Pulmonary artery endothelial cell (primary cell): ENCODE results near the gene C20orf144. TPM values are rescaled to one million over a fixed set of nuclear protein-coding genes. Genes with fewer than 3 reads are reported as not detected.

Experiments
- DNase-seq: peaks from one replicate; pipeline ENCODE4 v3.0.0-alpha.2; 2011; ENCODE audit warnings: low read depth, low spot score
- total RNA-seq: library from RNA; depleted of rRNA; stranded (reverse); fragments of >200 nt; gene quantifications from 2 replicates; pipeline ENCODE4 v1.2.3, GENCODE V29; 2014

The C20orf144 gene
- total RNA-seq, 1 donor from 2014 or later, result under 0.01 TPM

- DNase-seq, result no peak
These were observed 12.9 kb upstream of the C20orf144 start for GRCh38 chr20:33649201-33649681.

- DNase-seq, result no peak
These were observed 11.9 kb upstream of the C20orf144 start for GRCh38 chr20:33650111-33650752.

- DNase-seq, result no peak
These were observed 11.2 kb upstream of the C20orf144 start for GRCh38 chr20:33650753-33651561.

GRCh38 chr20:33651562-33652048 lies 10.5 kb upstream of the C20orf144 start:
- no peak for DNase-seq

- DNase-seq, result no peak
These were observed 8.8 kb upstream of the C20orf144 start for GRCh38 chr20:33653218-33653899.

GRCh38 chr20:33653900-33654596 lies 8.1 kb upstream of the C20orf144 start:
- DNase-seq, result no peak

- DNase-seq, result no peak
These were observed 7.4 kb upstream of the C20orf144 start for GRCh38 chr20:33654680-33655161.

GRCh38 chr20:33655164-33655563 lies 7.0 kb upstream of the C20orf144 start:
- no peak for DNase-seq

- no peak for DNase-seq
These were observed 5.9 kb upstream of the C20orf144 start for GRCh38 chr20:33656010-33656782.

- no peak for DNase-seq
These were observed 5.1 kb upstream of the C20orf144 start for GRCh38 chr20:33656783-33657703.

- DNase-seq, result no peak
These were observed 4.4 kb upstream of the C20orf144 start for GRCh38 chr20:33657704-33658095.

GRCh38 chr20:33658510-33658909 lies 3.6 kb upstream of the C20orf144 start:
- DNase-seq, result no peak

GRCh38 chr20:33658929-33659328 lies 3.2 kb upstream of the C20orf144 start:
- no peak for DNase-seq

- no peak for DNase-seq
These were observed 2.6 kb upstream of the C20orf144 start for GRCh38 chr20:33659341-33660034.

- no peak for DNase-seq
These were observed 2.0 kb upstream of the C20orf144 start for GRCh38 chr20:33660035-33660684.

- DNase-seq, result no peak
These were observed 1.5 kb upstream of the C20orf144 start for GRCh38 chr20:33660685-33661058.

- DNase-seq, result no peak
These were observed 1.3 kb downstream of the C20orf144 start for GRCh38 chr20:33663161-33664084.
